Upper lobe of left lung (tissue), 6 donors: ENCODE data around the gene DIP2C. TPM values are rescaled to one million over a fixed set of nuclear protein-coding genes. Genes with fewer than 3 reads are reported as not detected.
"Not testable (repeated sequence)": the region's sequence is repeated elsewhere in the genome, so short reads cannot be mapped to it uniquely, and the experiment has no call there.

Experiments
- ATAC-seq, 2 donors: fragments of 200-7000 bp; cut with Tn5 transposase; one replicate each; pipeline ENCODE4 v1.9.1; 2022; ENCODE audit warnings: mild to moderate bottlenecking in 2 of 2, moderate library complexity in 2 of 2; ENCODE audit not compliant: low FRiP score in 2 of 2
- DNase-seq, 2 donors: peaks; one replicate each; pipeline ENCODE4 v3.0.0-alpha.2; 2019 to 2020
- H3K27ac ChIP-seq, 4 donors: fragments of 200-600 bp; sonication (generic); one replicate each; pipeline ENCODE4 v1.5.1; 2016 to 2019
- H3K27me3 ChIP-seq, 4 donors: fragments of 200-600 bp; sonication (generic); one replicate each; pipeline ENCODE4 v1.5.1; 2017 to 2019
- H3K36me3 ChIP-seq, 4 donors: fragments of 200-600 bp; sonication (generic); one replicate each; pipeline ENCODE4 v1.5.1; 2016 to 2019
- H3K4me1 ChIP-seq, 4 donors: fragments of 200-600 bp; sonication (generic); one replicate each; pipeline ENCODE4 v1.5.1; 2018 to 2019
- H3K4me3 ChIP-seq, 4 donors: fragments of 200-600 bp; sonication (generic); one replicate each; pipeline ENCODE4 v1.5.1; 2017 to 2019; ENCODE audit warnings: mild to moderate bottlenecking in 2 of 4, moderate library complexity in 1 of 4
- H3K9me3 ChIP-seq, 4 donors: fragments of 200-600 bp; sonication (generic); one replicate each; pipeline ENCODE4 v1.5.1; 2018 to 2019
- EP300 ChIP-seq, 4 donors: sonication (generic); formaldehyde crosslinking; IDR thresholded peaks; one replicate each; pipeline ENCODE4 v1.5.1; 2017; ENCODE audit warnings: antibody characterized with exemption in 4 of 4, control low read depth in 2 of 4
- POLR2A ChIP-seq, 4 donors: fragments of 450-650 bp; IDR thresholded peaks; one replicate each; pipeline ENCODE4 v1.5.1; 2016 to 2017; ENCODE audit warnings: antibody characterized with exemption in 4 of 4, mild to moderate bottlenecking in 2 of 4
- POLR2AphosphoS5 ChIP-seq, 2 donors: sonication (generic); formaldehyde crosslinking; IDR thresholded peaks; one replicate each; pipeline ENCODE4 v1.5.1; 2017; ENCODE audit warnings: antibody characterized with exemption in 2 of 2
- whole genome bisulfite sequencing, 2 donors: methylation state at CpG; one replicate each; pipeline ENCODE4 v1.1.5; 2017 to 2018; 5-methylcytosine and 5-hydroxymethylcytosine counted together
- total RNA-seq, 6 donors: library from RNA; depleted of rRNA in 4 of 6; stranded (reverse); fragments of >200 nt in 4 of 6; gene quantifications; one replicate each; pipeline versions ENCODE4 v1.1.0 to v1.2.1, GENCODE V29; 2016 to 2021
- TF ChIP-seq, protein P1 (sequence below), 6 experiments: fragments of 450-650 bp in 4 of 6; fragments of 200-600 bp in 2 of 6; sonication (generic) in 2 of 6; IDR thresholded peaks; one replicate each; pipeline ENCODE4 v1.5.1; 2016 to 2019; ENCODE audit warnings: antibody characterized with exemption in 6 of 6
- donor health status: DM: no; HTN: no; CAD: no; lungs with moderate emphysema.
- donor health status: DM: no; HTN: yes; CAD: no; lungs with severe emphysema.

Gene DIP2C
- total RNA-seq, 6 donors from 2014 or later, result 11.6 to 32.5 (median 14.7) TPM

DNA sequence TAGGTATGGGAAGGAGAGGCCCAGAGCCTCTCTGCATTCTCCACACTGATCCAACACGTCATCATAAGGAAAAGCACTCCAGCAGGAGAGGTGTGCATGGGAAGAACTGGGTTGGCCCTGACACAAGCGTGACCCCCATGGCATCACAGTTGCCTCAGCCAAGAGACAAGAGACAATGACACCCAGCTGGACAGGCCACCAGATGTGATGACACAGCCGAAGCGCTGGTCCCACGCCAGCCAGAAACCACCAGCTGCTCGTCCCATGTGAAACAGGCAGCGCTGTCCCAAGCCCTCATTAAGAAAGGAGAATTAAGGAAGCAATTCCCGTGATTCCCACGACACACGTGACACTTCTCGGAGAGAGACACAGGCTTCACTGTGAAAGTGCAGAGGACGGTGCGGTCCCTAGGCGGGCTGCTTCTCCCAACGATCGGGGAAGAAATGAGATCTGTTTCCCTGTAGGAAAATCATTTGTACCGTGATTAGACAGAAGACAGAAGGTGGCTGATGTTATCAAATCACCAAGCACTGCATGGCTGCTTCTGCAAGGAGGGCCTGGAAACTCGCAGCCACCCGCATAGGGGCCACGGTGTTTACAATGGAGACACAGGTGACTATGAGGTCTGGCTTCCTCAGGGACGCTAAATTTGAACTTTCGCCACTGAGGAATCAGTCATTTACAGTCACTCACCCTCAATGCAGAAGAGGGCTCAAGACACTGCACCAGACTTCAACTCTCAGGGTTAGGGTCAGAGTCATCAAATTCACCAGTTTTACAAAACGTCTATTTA lies 74.5 kb downstream of the DIP2C start:
- H3K4me3 ChIP-seq, result no peak overlapping the region
- no peaks in the 10 kb centered on the region for H3K9me3 ChIP-seq
- no peak for DNase-seq
- no peak overlapping the region for H3K27ac ChIP-seq
- no peaks in the 10 kb centered on the region for H3K27me3 ChIP-seq
- H3K36me3 ChIP-seq, result no peaks in the 10 kb centered on the region
- 81 to 85% methylated on average over 16 to 23 of the region's 23 CpGs for WGBS, 2 donors
- no peak for ATAC-seq
- H3K4me1 ChIP-seq, result peaks cover 13 to 36% (median 23%) of the 10 kb centered on the region in 4 donors
- TF ChIP-seq POLR2A (IDR thresholded peaks at IDR 0.05) (no peak), POLR2AphosphoS5 (IDR thresholded peaks at IDR 0.05) (no peak), EP300 (IDR thresholded peaks at IDR 0.05) (no peak)
- TF ChIP-seq, protein P1, sequence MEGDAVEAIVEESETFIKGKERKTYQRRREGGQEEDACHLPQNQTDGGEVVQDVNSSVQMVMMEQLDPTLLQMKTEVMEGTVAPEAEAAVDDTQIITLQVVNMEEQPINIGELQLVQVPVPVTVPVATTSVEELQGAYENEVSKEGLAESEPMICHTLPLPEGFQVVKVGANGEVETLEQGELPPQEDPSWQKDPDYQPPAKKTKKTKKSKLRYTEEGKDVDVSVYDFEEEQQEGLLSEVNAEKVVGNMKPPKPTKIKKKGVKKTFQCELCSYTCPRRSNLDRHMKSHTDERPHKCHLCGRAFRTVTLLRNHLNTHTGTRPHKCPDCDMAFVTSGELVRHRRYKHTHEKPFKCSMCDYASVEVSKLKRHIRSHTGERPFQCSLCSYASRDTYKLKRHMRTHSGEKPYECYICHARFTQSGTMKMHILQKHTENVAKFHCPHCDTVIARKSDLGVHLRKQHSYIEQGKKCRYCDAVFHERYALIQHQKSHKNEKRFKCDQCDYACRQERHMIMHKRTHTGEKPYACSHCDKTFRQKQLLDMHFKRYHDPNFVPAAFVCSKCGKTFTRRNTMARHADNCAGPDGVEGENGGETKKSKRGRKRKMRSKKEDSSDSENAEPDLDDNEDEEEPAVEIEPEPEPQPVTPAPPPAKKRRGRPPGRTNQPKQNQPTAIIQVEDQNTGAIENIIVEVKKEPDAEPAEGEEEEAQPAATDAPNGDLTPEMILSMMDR (IDR thresholded peaks at IDR 0.05), result no peak

- H3K27me3 ChIP-seq, result no peaks in the 10 kb centered on the region
- 80 to 92% methylated on average over 6 to 14 of the region's 15 CpGs for WGBS, 2 donors
- DNase-seq, result peak in 1 of 2 donors; percentile 68
- H3K4me1 ChIP-seq, result peaks cover 13 to 36% (median 23%) of the 10 kb centered on the region in 4 donors
- peak overlapping the region in 1 of 4 donors; percentile 24 for H3K27ac ChIP-seq
- no peak for TF ChIP-seq POLR2A (IDR thresholded peaks at IDR 0.05)
- no peak for TF ChIP-seq POLR2AphosphoS5 (IDR thresholded peaks at IDR 0.05)
- TF ChIP-seq, protein P1 (IDR thresholded peaks at IDR 0.05), result no peak
- TF ChIP-seq EP300 (IDR thresholded peaks at IDR 0.05), result no peak
- H3K4me3 ChIP-seq, result no peak overlapping the region
- no peak for ATAC-seq
- H3K9me3 ChIP-seq, result no peaks in the 10 kb centered on the region
- no peaks in the 10 kb centered on the region for H3K36me3 ChIP-seq
Measured at GRCh38 chr10:614139-614711, 75.2 kb downstream of the DIP2C start.

DNA sequence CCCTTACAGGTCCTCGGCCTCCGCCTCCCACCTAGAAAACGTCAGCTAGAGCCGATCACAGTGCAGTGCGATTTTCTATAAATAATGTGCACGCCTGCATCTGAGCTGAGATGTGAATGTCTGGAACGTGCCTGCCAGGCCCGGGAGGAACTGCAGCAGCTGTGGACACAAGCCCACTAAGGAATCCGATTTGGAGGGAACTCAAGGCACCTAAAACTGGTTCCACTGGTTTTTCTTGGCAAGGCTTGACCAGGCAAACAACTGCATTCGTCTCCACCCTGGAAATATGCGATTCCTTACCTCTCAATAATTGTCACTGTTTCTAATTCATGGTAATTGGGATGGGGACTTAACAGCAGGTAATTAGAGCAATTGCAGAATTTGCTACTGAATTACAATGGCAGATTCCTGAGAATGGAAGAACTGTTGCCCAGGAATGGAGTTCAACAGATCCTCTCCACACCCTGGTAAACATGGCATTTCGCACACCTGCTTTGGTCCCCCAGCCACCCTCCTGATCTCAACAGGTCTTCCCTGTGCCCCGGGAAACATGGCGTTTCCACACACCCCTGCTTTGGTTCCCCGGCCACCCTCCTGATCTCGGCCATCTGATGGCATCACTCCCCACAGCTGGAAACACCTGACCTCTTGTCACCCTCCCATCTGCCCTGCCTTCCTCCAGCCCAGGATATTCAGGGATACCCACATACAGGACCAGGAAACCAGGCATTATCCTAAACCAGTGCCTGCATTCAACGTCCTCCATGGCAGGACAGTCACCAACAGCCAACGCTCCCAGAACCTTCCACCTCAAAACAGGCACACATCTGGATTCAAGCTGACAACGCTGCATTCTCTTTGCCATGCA lies 76.0 kb downstream of the DIP2C start:
- Histone ChIP-seq H3K36me3 (no peaks in the 10 kb centered on the region), H3K27me3 (no peaks in the 10 kb centered on the region), H3K27ac (peak overlapping the region in 2 of 4 donors; percentile 40 to 58), H3K4me1 (peaks cover 13 to 36% (median 23%) of the 10 kb centered on the region in 4 donors), H3K4me3 (peak overlapping the region in 1 of 4 donors; percentile 1), H3K9me3 (no peaks in the 10 kb centered on the region)
- TF ChIP-seq EP300 (IDR thresholded peaks at IDR 0.05), result no peak
- no peak for TF ChIP-seq POLR2A (IDR thresholded peaks at IDR 0.05)
- TF ChIP-seq POLR2AphosphoS5 (IDR thresholded peaks at IDR 0.05), result no peak
- TF ChIP-seq, protein P1 (IDR thresholded peaks at IDR 0.05), result no peak
- ATAC-seq, result peak in 1 of 2 donors; percentile 65
- 69 to 75% methylated on average over 18 to 19 of the region's 19 CpGs for WGBS, 2 donors
- peak in 1 of 2 donors; percentile 76 for DNase-seq

DNA sequence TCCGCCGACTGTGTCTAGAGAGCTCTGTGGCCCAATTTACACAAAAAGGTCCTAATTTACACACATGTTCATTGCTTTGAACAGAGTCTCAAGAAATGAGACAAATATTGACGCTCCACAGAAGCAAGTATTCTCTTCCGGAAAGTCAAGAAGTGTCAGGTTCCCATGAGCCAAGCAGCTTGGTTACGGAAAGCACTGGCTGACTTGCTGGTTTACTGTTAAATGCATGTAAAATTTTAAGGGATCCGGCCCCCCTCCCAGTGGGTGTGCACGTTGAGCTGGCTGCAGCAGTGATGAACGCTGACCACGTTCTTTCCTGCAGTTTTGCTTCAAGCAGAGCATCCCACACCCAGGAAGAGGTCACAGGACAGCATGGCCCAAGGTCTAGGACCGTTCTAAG lies 76.8 kb downstream of the DIP2C start:
- Histone ChIP-seq H3K4me1 (peaks cover 13 to 35% (median 23%) of the 10 kb centered on the region in 4 donors), H3K27ac (peak overlapping the region in 2 of 4 donors; percentile 40 to 58), H3K36me3 (no peaks in the 10 kb centered on the region), H3K27me3 (no peaks in the 10 kb centered on the region), H3K9me3 (no peaks in the 10 kb centered on the region), H3K4me3 (peak overlapping the region in 1 of 4 donors; percentile 1)
- ATAC-seq (no peak), DNase-seq (no peak)
- TF ChIP-seq EP300 (IDR thresholded peaks at IDR 0.05) (no peak), POLR2A (IDR thresholded peaks at IDR 0.05) (no peak), POLR2AphosphoS5 (IDR thresholded peaks at IDR 0.05) (no peak)
- TF ChIP-seq, protein P1 (IDR thresholded peaks at IDR 0.05), result no peak
- WGBS, 2 donors, result 56 to 63% methylated on average over 9 to 10 of the region's 10 CpGs

- not testable (repeated sequence) for H3K27me3 ChIP-seq, H3K9me3 ChIP-seq, DNase-seq, H3K36me3 ChIP-seq, H3K27ac ChIP-seq, ATAC-seq, H3K4me3 ChIP-seq
- peaks cover 13 to 25% (median 21%) of the 10 kb centered on the region in 4 donors for H3K4me1 ChIP-seq
- 68 to 86% methylated on average over 7 of the region's 7 CpGs for WGBS, 2 donors
Measured at GRCh38 chr10:610642-611305, 78.7 kb downstream of the DIP2C start.
